B cell (primary cell): ENCODE data around the gene ATIC.

ENCODE experiments used
- EZH2 ChIP-seq: IDR thresholded peaks from 2 replicates; pipeline ENCODE4 v1.6.1; 2012; ENCODE audit warnings: borderline replicate concordance, low read depth, mild to moderate bottlenecking, moderate library complexity, low read length; ENCODE audit not compliant: insufficient read depth, poor library complexity, severe bottlenecking
- TF ChIP-seq, protein P1 (sequence below): fragments of 200-600 bp; IDR thresholded peaks from one replicate; pipeline ENCODE4 v1.8.0; 2022; ENCODE audit warnings: antibody characterized with exemption, mild to moderate bottlenecking

- TF ChIP-seq, protein P1, sequence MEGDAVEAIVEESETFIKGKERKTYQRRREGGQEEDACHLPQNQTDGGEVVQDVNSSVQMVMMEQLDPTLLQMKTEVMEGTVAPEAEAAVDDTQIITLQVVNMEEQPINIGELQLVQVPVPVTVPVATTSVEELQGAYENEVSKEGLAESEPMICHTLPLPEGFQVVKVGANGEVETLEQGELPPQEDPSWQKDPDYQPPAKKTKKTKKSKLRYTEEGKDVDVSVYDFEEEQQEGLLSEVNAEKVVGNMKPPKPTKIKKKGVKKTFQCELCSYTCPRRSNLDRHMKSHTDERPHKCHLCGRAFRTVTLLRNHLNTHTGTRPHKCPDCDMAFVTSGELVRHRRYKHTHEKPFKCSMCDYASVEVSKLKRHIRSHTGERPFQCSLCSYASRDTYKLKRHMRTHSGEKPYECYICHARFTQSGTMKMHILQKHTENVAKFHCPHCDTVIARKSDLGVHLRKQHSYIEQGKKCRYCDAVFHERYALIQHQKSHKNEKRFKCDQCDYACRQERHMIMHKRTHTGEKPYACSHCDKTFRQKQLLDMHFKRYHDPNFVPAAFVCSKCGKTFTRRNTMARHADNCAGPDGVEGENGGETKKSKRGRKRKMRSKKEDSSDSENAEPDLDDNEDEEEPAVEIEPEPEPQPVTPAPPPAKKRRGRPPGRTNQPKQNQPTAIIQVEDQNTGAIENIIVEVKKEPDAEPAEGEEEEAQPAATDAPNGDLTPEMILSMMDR = no peak
- no peak for TF ChIP-seq EZH2
These were observed 47.5 kb upstream of the ATIC start for GRCh38 chr2:215264374-215264773.
